Trophoblast cell (in vitro differentiated cells and primary cell): ENCODE measurements around the gene PCNT.
A peak's percentile ranks its signal among the peaks of the same experiment; 100 is the strongest.

Source experiments
- DNase-seq, 2 donors: peaks; one replicate each; pipeline ENCODE4 v3.0.0-alpha.2; 2016
- H2AFZ ChIP-seq: 2 replicates; pipeline ENCODE4 v1.6.1; 2013; ENCODE audit warnings: low read length, moderate library complexity, mild to moderate bottlenecking; ENCODE audit not compliant: insufficient read depth, poor library complexity
- H2AK5ac ChIP-seq: 2 replicates; pipeline ENCODE4 v1.6.1; 2013; ENCODE audit warnings: mild to moderate bottlenecking, low read length
- H2BK120ac ChIP-seq: 2 replicates; pipeline ENCODE4 v1.6.1; 2013; ENCODE audit warnings: low read length, mild to moderate bottlenecking, moderate library complexity; ENCODE audit not compliant: insufficient read depth, poor library complexity
- H2BK12ac ChIP-seq: 2 replicates; pipeline ENCODE4 v1.6.1; 2013; ENCODE audit warnings: mild to moderate bottlenecking, low read length, moderate library complexity
- H2BK5ac ChIP-seq: 2 replicates; pipeline ENCODE4 v1.6.1; 2013; ENCODE audit warnings: low read length, low read depth, moderate library complexity, mild to moderate bottlenecking; ENCODE audit not compliant: poor library complexity
- H3K14ac ChIP-seq: 2 replicates; pipeline ENCODE4 v1.6.1; 2013; ENCODE audit warnings: mild to moderate bottlenecking, low read length
- H3K18ac ChIP-seq: 2 replicates; pipeline ENCODE4 v1.6.1; 2013; ENCODE audit warnings: mild to moderate bottlenecking, low read length
- H3K23ac ChIP-seq: 2 replicates; pipeline ENCODE4 v1.6.1; 2013; ENCODE audit warnings: low read length
- H3K27ac ChIP-seq: 2 replicates; pipeline ENCODE4 v1.5.1; 2013; ENCODE audit warnings: low read depth, mild to moderate bottlenecking, inconsistent platforms, low read length, moderate library complexity
- H3K27me3 ChIP-seq: 2 replicates; pipeline ENCODE4 v1.6.1; 2013; ENCODE audit warnings: inconsistent platforms, mild to moderate bottlenecking, low read length, moderate library complexity; ENCODE audit not compliant: insufficient read depth
- H3K36me3 ChIP-seq, 2 experiments: 1 replicate in 1 of 2; 2 replicates in 1 of 2; pipeline ENCODE4 v1.6.1; 2013; ENCODE audit warnings: low read length in 2 of 2, mild to moderate bottlenecking in 2 of 2, moderate library complexity in 1 of 2; ENCODE audit not compliant: insufficient read depth in 2 of 2, control insufficient read depth in 1 of 2
- H3K4ac ChIP-seq: 2 replicates; pipeline ENCODE4 v1.6.1; 2013; ENCODE audit warnings: low read depth, mild to moderate bottlenecking, low read length, moderate library complexity
- H3K4me1 ChIP-seq, 2 experiments: 1 replicate in 1 of 2; 2 replicates in 1 of 2; pipeline ENCODE4 v1.6.1; 2013; ENCODE audit warnings: low read length in 2 of 2, mild to moderate bottlenecking in 2 of 2, moderate library complexity in 1 of 2; ENCODE audit not compliant: insufficient read depth in 2 of 2, control insufficient read depth in 1 of 2
- H3K4me2 ChIP-seq: 2 replicates; pipeline ENCODE4 v1.6.1; 2013; ENCODE audit warnings: inconsistent platforms, mild to moderate bottlenecking, low read length, moderate library complexity
- H3K4me3 ChIP-seq: 2 replicates; pipeline ENCODE4 v1.5.1; 2013; ENCODE audit warnings: mild to moderate bottlenecking, low read depth, low read length, inconsistent platforms
- H3K79me1 ChIP-seq: one replicate; pipeline ENCODE4 v1.6.1; 2013; ENCODE audit warnings: low read length
- H3K79me2 ChIP-seq: 2 replicates; pipeline ENCODE4 v1.6.1; 2013; ENCODE audit warnings: low read length, mild to moderate bottlenecking; ENCODE audit not compliant: control insufficient read depth, insufficient read depth, poor library complexity
- H3K9ac ChIP-seq: 2 replicates; pipeline ENCODE4 v1.6.1; 2013; ENCODE audit warnings: mild to moderate bottlenecking, low read length
- H3K9me3 ChIP-seq: 2 replicates; pipeline ENCODE4 v1.6.1; 2013; ENCODE audit warnings: low read depth, mild to moderate bottlenecking, control low read depth, inconsistent platforms, low read length; ENCODE audit not compliant: insufficient read depth
- H4K12ac ChIP-seq: 2 replicates; pipeline ENCODE4 v1.6.1; 2013; ENCODE audit warnings: low read depth, mild to moderate bottlenecking, low read length, moderate library complexity
- H4K8ac ChIP-seq: 2 replicates; pipeline ENCODE4 v1.6.1; 2013; ENCODE audit warnings: low read depth, mild to moderate bottlenecking, low read length, moderate library complexity
- H4K91ac ChIP-seq: one replicate; pipeline ENCODE4 v1.6.1; 2013; ENCODE audit warnings: low read depth, mild to moderate bottlenecking, low read length, moderate library complexity
- WGBS: extraction: QIAGEN DNeasy Blood & Tissue Kit; methylation state at CpG from one replicate; pipeline ENCODE4 v1.1.7; 2013; ENCODE audit warnings: missing lambda C conversion rate; ENCODE audit not compliant: insufficient read length, insufficient coverage; ENCODE audit errors: extremely low coverage; 5-methylcytosine and 5-hydroxymethylcytosine counted together

The PCNT gene

GRCh38 chr21:46437096-46437498 is 113.1 kb downstream of the PCNT start:
- H3K79me1 ChIP-seq, result no peaks in the 10 kb centered on the region
- H2BK12ac ChIP-seq, result no peak overlapping the region
- H3K4me3 ChIP-seq, result no peak overlapping the region
- DNase-seq, result no peak
- H2AK5ac ChIP-seq, result no peak overlapping the region
- H3K4me1 ChIP-seq, result peaks cover 0 to 4% of the 10 kb centered on the region in 2 experiments
- H4K91ac ChIP-seq, result no peak overlapping the region
- no peak overlapping the region for H3K14ac ChIP-seq
- no peak overlapping the region for H2BK120ac ChIP-seq
- H3K4ac ChIP-seq, result no peak overlapping the region
- H4K8ac ChIP-seq, result no peak overlapping the region
- H3K9me3 ChIP-seq, result peaks cover 6% of the 10 kb centered on the region
- no peak overlapping the region for H3K18ac ChIP-seq
- H3K36me3 ChIP-seq, result peaks cover 66 to 68% of the 10 kb centered on the region in 2 experiments
- H3K4me2 ChIP-seq, result no peak overlapping the region
- H3K79me2 ChIP-seq, result no peaks in the 10 kb centered on the region
- H2AFZ ChIP-seq, result no peak overlapping the region
- H3K27ac ChIP-seq, result no peak overlapping the region
- H3K23ac ChIP-seq, result no peak overlapping the region
- no peak overlapping the region for H4K12ac ChIP-seq
- no peak overlapping the region for H2BK5ac ChIP-seq
- no CpG with 5 or more reads among the region's 13 CpGs for WGBS
- no peak overlapping the region for H3K9ac ChIP-seq
- no peaks in the 10 kb centered on the region for H3K27me3 ChIP-seq

GRCh38 chr21:46437511-46437910 is 113.6 kb downstream of the PCNT start:
- Histone ChIP-seq H2BK5ac (no peak overlapping the region), H3K27ac (no peak overlapping the region), H3K79me1 (no peaks in the 10 kb centered on the region), H3K4ac (no peak overlapping the region), H3K27me3 (no peaks in the 10 kb centered on the region), H2BK120ac (no peak overlapping the region), H3K36me3 (peaks cover 67 to 68% of the 10 kb centered on the region in 2 experiments), H4K12ac (no peak overlapping the region), H3K4me1 (peaks cover 0 to 4% of the 10 kb centered on the region in 2 experiments), H4K91ac (no peak overlapping the region), H2AFZ (no peak overlapping the region), H2BK12ac (no peak overlapping the region), H3K18ac (no peak overlapping the region), H3K9me3 (peaks cover 6% of the 10 kb centered on the region), H3K4me2 (no peak overlapping the region), H3K14ac (no peak overlapping the region), H3K79me2 (no peaks in the 10 kb centered on the region), H3K9ac (no peak overlapping the region), H4K8ac (no peak overlapping the region), H2AK5ac (no peak overlapping the region), H3K4me3 (peak overlapping the region; percentile 20), H3K23ac (no peak overlapping the region)
- WGBS, result no CpG with 5 or more reads among the region's 13 CpGs
- no peak for DNase-seq

GRCh38 chr21:46438241-46438640 is 114.3 kb downstream of the PCNT start:
- Histone ChIP-seq H3K79me1 (no peaks in the 10 kb centered on the region), H4K12ac (no peak overlapping the region), H3K36me3 (peaks cover 67 to 72% of the 10 kb centered on the region in 2 experiments), H3K79me2 (no peaks in the 10 kb centered on the region), H3K4me2 (no peak overlapping the region), H3K9ac (no peak overlapping the region), H2AK5ac (no peak overlapping the region), H2BK12ac (no peak overlapping the region), H3K27me3 (no peaks in the 10 kb centered on the region), H3K18ac (no peak overlapping the region), H3K23ac (no peak overlapping the region), H2AFZ (no peak overlapping the region), H3K4me3 (no peak overlapping the region), H3K4ac (no peak overlapping the region), H4K8ac (no peak overlapping the region), H3K4me1 (peaks cover 0 to 4% of the 10 kb centered on the region in 2 experiments), H4K91ac (no peak overlapping the region), H3K9me3 (peaks cover 6% of the 10 kb centered on the region), H3K27ac (no peak overlapping the region), H2BK120ac (no peak overlapping the region), H3K14ac (no peak overlapping the region), H2BK5ac (no peak overlapping the region)
- no peak for DNase-seq
- WGBS, result no CpG with 5 or more reads among the region's 11 CpGs

GRCh38 chr21:46439906-46440305 is 116.0 kb downstream of the PCNT start:
- H3K4ac ChIP-seq, result no peak overlapping the region
- H3K79me1 ChIP-seq, result no peaks in the 10 kb centered on the region
- no peak overlapping the region for H4K12ac ChIP-seq
- H3K18ac ChIP-seq, result no peak overlapping the region
- H3K4me2 ChIP-seq, result no peak overlapping the region
- H3K9ac ChIP-seq, result no peak overlapping the region
- H2BK120ac ChIP-seq, result no peak overlapping the region
- H2AFZ ChIP-seq, result no peak overlapping the region
- no CpG with 5 or more reads among the region's 18 CpGs for WGBS
- no peaks in the 10 kb centered on the region for H3K27me3 ChIP-seq
- no peak overlapping the region for H3K14ac ChIP-seq
- H3K9me3 ChIP-seq, result peaks cover 6% of the 10 kb centered on the region
- no peak overlapping the region for H2BK5ac ChIP-seq
- no peak overlapping the region for H2BK12ac ChIP-seq
- peaks cover 67 to 69% of the 10 kb centered on the region in 2 experiments for H3K36me3 ChIP-seq
- no peak overlapping the region for H3K23ac ChIP-seq
- H4K8ac ChIP-seq, result no peak overlapping the region
- no peak overlapping the region for H3K4me3 ChIP-seq
- no peaks in the 10 kb centered on the region for H3K79me2 ChIP-seq
- no peak overlapping the region for H2AK5ac ChIP-seq
- no peak for DNase-seq
- H4K91ac ChIP-seq, result no peak overlapping the region
- no peak overlapping the region for H3K27ac ChIP-seq
- H3K4me1 ChIP-seq, result peaks cover 0 to 4% of the 10 kb centered on the region in 2 experiments
